ENCODE measurements around the gene CARMIL3.

DNA sequence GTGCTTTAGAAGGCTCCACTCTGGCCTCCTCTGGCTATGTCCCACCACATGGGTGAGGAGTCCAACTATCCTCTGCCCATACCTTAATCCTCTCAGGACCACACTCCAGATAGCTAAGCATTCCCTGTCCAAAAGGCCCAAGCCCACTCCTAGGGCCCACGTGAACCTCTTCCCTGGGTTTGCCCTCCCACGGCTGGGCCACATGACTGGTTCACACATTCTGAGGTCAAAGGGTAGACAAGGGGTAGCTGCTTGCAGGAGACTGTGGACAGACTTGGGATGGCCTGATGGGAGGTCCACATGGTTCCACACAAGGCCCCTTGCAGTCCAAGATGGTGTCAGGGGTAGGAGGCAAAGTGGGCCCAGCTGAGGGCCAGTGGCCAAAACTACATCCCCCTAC lies 36.3 kb downstream of the CARMIL3 start:
- TF ChIP-seq, protein P1, sequence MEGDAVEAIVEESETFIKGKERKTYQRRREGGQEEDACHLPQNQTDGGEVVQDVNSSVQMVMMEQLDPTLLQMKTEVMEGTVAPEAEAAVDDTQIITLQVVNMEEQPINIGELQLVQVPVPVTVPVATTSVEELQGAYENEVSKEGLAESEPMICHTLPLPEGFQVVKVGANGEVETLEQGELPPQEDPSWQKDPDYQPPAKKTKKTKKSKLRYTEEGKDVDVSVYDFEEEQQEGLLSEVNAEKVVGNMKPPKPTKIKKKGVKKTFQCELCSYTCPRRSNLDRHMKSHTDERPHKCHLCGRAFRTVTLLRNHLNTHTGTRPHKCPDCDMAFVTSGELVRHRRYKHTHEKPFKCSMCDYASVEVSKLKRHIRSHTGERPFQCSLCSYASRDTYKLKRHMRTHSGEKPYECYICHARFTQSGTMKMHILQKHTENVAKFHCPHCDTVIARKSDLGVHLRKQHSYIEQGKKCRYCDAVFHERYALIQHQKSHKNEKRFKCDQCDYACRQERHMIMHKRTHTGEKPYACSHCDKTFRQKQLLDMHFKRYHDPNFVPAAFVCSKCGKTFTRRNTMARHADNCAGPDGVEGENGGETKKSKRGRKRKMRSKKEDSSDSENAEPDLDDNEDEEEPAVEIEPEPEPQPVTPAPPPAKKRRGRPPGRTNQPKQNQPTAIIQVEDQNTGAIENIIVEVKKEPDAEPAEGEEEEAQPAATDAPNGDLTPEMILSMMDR (conservative IDR thresholded peaks at IDR 0.05; ENCODE audit: low read depth in 2 of 2), result no peak
- no peak for TF ChIP-seq EZH2 (IDR thresholded peaks at IDR 0.05; ENCODE audit: low read depth, unreplicated experiment)
- TF ChIP-seq, protein P2, sequence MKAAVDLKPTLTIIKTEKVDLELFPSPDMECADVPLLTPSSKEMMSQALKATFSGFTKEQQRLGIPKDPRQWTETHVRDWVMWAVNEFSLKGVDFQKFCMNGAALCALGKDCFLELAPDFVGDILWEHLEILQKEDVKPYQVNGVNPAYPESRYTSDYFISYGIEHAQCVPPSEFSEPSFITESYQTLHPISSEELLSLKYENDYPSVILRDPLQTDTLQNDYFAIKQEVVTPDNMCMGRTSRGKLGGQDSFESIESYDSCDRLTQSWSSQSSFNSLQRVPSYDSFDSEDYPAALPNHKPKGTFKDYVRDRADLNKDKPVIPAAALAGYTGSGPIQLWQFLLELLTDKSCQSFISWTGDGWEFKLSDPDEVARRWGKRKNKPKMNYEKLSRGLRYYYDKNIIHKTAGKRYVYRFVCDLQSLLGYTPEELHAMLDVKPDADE (IDR thresholded peaks at IDR 0.05), result no peak
- TF ChIP-seq NANOG (IDR thresholded peaks at IDR 0.05; ENCODE audit: borderline replicate concordance), result no peak
- TF ChIP-seq POLR2AphosphoS5 (IDR thresholded peaks at IDR 0.05; ENCODE audit: low read depth), result no peak
- TF ChIP-seq, protein P3, sequence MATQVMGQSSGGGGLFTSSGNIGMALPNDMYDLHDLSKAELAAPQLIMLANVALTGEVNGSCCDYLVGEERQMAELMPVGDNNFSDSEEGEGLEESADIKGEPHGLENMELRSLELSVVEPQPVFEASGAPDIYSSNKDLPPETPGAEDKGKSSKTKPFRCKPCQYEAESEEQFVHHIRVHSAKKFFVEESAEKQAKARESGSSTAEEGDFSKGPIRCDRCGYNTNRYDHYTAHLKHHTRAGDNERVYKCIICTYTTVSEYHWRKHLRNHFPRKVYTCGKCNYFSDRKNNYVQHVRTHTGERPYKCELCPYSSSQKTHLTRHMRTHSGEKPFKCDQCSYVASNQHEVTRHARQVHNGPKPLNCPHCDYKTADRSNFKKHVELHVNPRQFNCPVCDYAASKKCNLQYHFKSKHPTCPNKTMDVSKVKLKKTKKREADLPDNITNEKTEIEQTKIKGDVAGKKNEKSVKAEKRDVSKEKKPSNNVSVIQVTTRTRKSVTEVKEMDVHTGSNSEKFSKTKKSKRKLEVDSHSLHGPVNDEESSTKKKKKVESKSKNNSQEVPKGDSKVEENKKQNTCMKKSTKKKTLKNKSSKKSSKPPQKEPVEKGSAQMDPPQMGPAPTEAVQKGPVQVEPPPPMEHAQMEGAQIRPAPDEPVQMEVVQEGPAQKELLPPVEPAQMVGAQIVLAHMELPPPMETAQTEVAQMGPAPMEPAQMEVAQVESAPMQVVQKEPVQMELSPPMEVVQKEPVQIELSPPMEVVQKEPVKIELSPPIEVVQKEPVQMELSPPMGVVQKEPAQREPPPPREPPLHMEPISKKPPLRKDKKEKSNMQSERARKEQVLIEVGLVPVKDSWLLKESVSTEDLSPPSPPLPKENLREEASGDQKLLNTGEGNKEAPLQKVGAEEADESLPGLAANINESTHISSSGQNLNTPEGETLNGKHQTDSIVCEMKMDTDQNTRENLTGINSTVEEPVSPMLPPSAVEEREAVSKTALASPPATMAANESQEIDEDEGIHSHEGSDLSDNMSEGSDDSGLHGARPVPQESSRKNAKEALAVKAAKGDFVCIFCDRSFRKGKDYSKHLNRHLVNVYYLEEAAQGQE (IDR thresholded peaks at IDR 0.05; ENCODE audit: unreplicated experiment), result no peak
- no peak for TF ChIP-seq STAT1 (IDR thresholded peaks at IDR 0.05; ENCODE audit: unreplicated experiment)
- no peak for TF ChIP-seq EZH2phosphoT487 (IDR thresholded peaks at IDR 0.05; ENCODE audit: unreplicated experiment)
